HG02571 (cell line): ENCODE results near the gene CUEDC1.
"Not testable (repeated sequence)": the region's sequence is repeated elsewhere in the genome, so short reads cannot be mapped to it uniquely, and the experiment has no call there.

Experiments
- ATAC-seq: cut with Tn5 transposase; IDR thresholded peaks from one replicate; pipeline ENCODE4 v1.9.1; 2021; ENCODE audit warnings: mild to moderate bottlenecking, moderate library complexity; ENCODE audit not compliant: unreplicated experiment

CUEDC1 gene

GRCh38 chr17:57941384-57942370, 13.5 kb downstream of the CUEDC1 start:
- ATAC-seq = no peak

GRCh38 chr17:57940653-57941329, 14.4 kb downstream of the CUEDC1 start:
- no peak for ATAC-seq

GRCh38 chr17:57940231-57940630, 15.0 kb downstream of the CUEDC1 start:
- ATAC-seq = no peak

- ATAC-seq = peak; percentile 50
These were observed 15.4 kb downstream of the CUEDC1 start for GRCh38 chr17:57939797-57940196.

GRCh38 chr17:57938061-57938502, 17.1 kb downstream of the CUEDC1 start:
- ATAC-seq = no peak

GRCh38 chr17:57937492-57937891, 17.7 kb downstream of the CUEDC1 start:
- ATAC-seq = no peak

GRCh38 chr17:57935833-57936807, 19.1 kb downstream of the CUEDC1 start:
- ATAC-seq = no peak

- no peak for ATAC-seq
These were observed 23.6 kb downstream of the CUEDC1 start for GRCh38 chr17:57931488-57932137.

- ATAC-seq = no peak
These were observed 25.0 kb downstream of the CUEDC1 start for GRCh38 chr17:57930239-57930638.

- ATAC-seq = no peak
These were observed 25.8 kb downstream of the CUEDC1 start for GRCh38 chr17:57929386-57929785.

- no peak for ATAC-seq
These were observed 26.3 kb downstream of the CUEDC1 start for GRCh38 chr17:57928928-57929327.

GRCh38 chr17:57927048-57927723, 28.0 kb downstream of the CUEDC1 start:
- ATAC-seq = no peak

GRCh38 chr17:57926723-57927047, 28.5 kb downstream of the CUEDC1 start:
- ATAC-seq = no peak

GRCh38 chr17:57925361-57925990, 29.7 kb downstream of the CUEDC1 start:
- ATAC-seq = no peak

GRCh38 chr17:57924677-57925076, 30.5 kb downstream of the CUEDC1 start:
- no peak for ATAC-seq

GRCh38 chr17:57923182-57923872, 31.9 kb downstream of the CUEDC1 start:
- no peak for ATAC-seq

GRCh38 chr17:57922745-57923144, 32.5 kb downstream of the CUEDC1 start:
- ATAC-seq = not testable (repeated sequence)

GRCh38 chr17:57920916-57921703, 34.1 kb downstream of the CUEDC1 start:
- no peak for ATAC-seq
